Measurements from ENCODE around the gene SARNP. TPM values are rescaled to one million over a fixed set of nuclear protein-coding genes. Genes with fewer than 3 reads are reported as not detected.

Gene SARNP
- total and polyA plus RNA-seq, 4 donors, result 19.1 to 34.2 (median 25.6) TPM

DNA sequence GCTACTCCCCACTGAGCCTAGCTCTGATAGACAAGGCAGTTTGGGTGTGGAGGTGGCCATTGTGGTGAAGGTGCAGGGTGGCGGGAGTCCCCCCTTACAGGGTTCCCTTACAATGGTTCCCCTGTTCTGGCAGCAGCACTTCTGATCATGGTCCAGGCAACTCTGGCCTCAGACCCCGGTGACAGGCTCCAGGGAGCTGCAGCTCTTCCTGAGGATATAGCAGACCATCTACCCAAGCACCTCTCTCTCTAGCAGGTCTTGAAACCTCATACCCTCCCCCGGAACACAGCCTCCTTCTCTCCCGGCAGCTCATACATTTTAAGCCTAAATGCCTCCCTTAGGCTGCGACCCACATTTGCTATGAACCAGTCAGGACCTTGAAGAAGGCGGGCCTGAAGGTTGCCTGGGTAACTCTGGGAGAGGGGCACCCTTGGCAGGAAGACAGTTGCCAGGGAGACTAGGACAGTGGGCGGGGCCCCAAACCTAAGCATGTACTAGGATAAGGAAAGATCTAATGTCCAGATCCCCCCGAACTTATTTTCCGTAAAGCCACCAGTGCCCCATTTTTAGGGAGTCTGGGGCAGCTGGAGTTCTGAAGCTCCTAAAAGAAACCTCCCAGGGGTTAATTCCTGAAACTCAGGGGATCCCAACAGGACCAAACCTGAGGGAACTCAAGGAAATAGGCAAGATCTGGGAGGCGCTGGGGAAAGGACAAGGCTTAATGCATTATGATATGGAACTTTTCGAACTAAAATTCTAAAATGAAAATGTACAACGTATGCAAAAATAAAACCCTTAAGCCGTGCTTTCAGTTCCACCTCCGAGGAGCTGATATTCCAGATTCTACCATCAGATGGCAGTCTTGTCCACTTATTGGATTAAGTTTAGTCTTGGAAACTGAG is 79.2 kb downstream of the SARNP start:
- Histone ChIP-seq H3K9ac (ENCODE audit: low read depth in 1 of 2, low read length in 2 of 2) (peak overlapping the region; percentile 49 to 75), H3K36me3 (ENCODE audit: control insufficient read depth in 4 of 4, insufficient read depth in 3 of 4, low read depth in 1 of 4, low read length in 3 of 4) (no peaks in the 10 kb centered on the region), H3K27me3 (ENCODE audit: control insufficient read depth in 4 of 4, insufficient read depth in 4 of 4, low read length in 3 of 4) (peaks cover 0 to 5% (median 0%) of the 10 kb centered on the region in 4 donors), H3K4me3 (ENCODE audit: low read depth in 1 of 3, low read length in 3 of 3) (peak overlapping the region; percentile 40 to 47 (median 46)), H3K27ac (ENCODE audit: low read depth in 1 of 2, low read length in 2 of 2) (peak overlapping the region; percentile 27 to 68), H3K4me1 (ENCODE audit: control insufficient read depth in 4 of 4, insufficient read depth in 4 of 4, low read length in 3 of 4) (peaks cover 0 to 17% (median 10%) of the 10 kb centered on the region in 4 donors), H3K9me3 (ENCODE audit: control insufficient read depth in 4 of 4, low read length in 3 of 4) (no peaks in the 10 kb centered on the region)
- peak; percentile 75 for DNase-seq (ENCODE audit: low spot score)
- peak; percentile 91 to 93 for TF ChIP-seq RAD21 (IDR thresholded peaks at IDR 0.05)
- TF ChIP-seq TAF1 (conservative IDR thresholded peaks at IDR 0.05), result no peak
- TF ChIP-seq, protein P1, sequence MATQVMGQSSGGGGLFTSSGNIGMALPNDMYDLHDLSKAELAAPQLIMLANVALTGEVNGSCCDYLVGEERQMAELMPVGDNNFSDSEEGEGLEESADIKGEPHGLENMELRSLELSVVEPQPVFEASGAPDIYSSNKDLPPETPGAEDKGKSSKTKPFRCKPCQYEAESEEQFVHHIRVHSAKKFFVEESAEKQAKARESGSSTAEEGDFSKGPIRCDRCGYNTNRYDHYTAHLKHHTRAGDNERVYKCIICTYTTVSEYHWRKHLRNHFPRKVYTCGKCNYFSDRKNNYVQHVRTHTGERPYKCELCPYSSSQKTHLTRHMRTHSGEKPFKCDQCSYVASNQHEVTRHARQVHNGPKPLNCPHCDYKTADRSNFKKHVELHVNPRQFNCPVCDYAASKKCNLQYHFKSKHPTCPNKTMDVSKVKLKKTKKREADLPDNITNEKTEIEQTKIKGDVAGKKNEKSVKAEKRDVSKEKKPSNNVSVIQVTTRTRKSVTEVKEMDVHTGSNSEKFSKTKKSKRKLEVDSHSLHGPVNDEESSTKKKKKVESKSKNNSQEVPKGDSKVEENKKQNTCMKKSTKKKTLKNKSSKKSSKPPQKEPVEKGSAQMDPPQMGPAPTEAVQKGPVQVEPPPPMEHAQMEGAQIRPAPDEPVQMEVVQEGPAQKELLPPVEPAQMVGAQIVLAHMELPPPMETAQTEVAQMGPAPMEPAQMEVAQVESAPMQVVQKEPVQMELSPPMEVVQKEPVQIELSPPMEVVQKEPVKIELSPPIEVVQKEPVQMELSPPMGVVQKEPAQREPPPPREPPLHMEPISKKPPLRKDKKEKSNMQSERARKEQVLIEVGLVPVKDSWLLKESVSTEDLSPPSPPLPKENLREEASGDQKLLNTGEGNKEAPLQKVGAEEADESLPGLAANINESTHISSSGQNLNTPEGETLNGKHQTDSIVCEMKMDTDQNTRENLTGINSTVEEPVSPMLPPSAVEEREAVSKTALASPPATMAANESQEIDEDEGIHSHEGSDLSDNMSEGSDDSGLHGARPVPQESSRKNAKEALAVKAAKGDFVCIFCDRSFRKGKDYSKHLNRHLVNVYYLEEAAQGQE (IDR thresholded peaks at IDR 0.05), result no peak
- peak; percentile 97 for TF ChIP-seq CTCF (IDR thresholded peaks at IDR 0.05; ENCODE audit: low read depth, low read length, missing input control)
- peak; percentile 7 for TF ChIP-seq SP1 (IDR thresholded peaks at IDR 0.05)
- WGBS, result 9% methylated on average over 14 of the region's 14 CpGs

DNA sequence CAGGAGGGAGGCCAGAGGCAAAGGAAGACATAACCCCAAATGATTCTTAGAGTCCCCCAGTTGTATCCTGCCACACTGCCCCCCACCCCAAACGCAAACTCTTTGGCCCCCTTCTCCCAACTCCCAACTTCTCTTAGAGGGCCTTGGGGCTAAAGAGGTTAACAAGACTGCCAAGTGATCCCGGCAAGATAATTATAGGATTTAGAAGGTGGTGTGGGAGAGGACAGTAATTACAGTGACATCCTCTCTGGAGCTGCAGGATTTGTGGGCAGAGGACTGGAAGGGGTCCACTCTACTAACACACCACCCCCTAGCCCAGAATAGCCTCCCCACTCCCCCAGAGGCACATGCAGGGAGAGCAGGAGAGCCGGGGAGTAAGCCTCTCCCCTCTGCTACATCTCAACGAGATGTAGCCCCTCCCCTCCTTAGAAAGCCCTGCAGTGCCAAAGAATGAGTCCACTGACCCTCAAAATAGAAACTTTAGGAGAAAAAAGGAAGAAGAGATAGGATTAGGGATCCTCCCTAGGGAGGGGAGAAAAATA is 79.9 kb downstream of the SARNP start:
- DNase-seq (ENCODE audit: low spot score), result no peak
- 30% methylated on average over 4 of the region's 4 CpGs for WGBS
- peak overlapping the region; percentile 9 to 68 for H3K27ac ChIP-seq (ENCODE audit: low read depth in 1 of 2, low read length in 2 of 2)

More for the DNA sequence above, 79.9 kb downstream of the SARNP start:
- H3K36me3 ChIP-seq (ENCODE audit: control insufficient read depth in 4 of 4, insufficient read depth in 3 of 4, low read depth in 1 of 4, low read length in 3 of 4), result no peaks in the 10 kb centered on the region
- peaks cover 0 to 5% (median 0%) of the 10 kb centered on the region in 4 donors for H3K27me3 ChIP-seq (ENCODE audit: control insufficient read depth in 4 of 4, insufficient read depth in 4 of 4, low read length in 3 of 4)
- H3K4me3 ChIP-seq (ENCODE audit: low read depth in 1 of 3, low read length in 3 of 3), result no peak overlapping the region
- no peak for TF ChIP-seq HNF4G (IDR thresholded peaks at IDR 0.05)
- TF ChIP-seq, protein P2, sequence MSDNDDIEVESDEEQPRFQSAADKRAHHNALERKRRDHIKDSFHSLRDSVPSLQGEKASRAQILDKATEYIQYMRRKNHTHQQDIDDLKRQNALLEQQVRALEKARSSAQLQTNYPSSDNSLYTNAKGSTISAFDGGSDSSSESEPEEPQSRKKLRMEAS (IDR thresholded peaks at IDR 0.05), result no peak
- TF ChIP-seq YY1 (IDR thresholded peaks at IDR 0.05), result no peak
- TF ChIP-seq NR2F2 (IDR thresholded peaks at IDR 0.05), result no peak
- TF ChIP-seq HNF4A (conservative IDR thresholded peaks at IDR 0.05), result no peak
- TF ChIP-seq, protein P1 (IDR thresholded peaks at IDR 0.05), result no peak
- no peak for TF ChIP-seq RAD21 (IDR thresholded peaks at IDR 0.05)
- no peak for TF ChIP-seq ZBTB33 (IDR thresholded peaks at IDR 0.05)
- TF ChIP-seq RXRA (IDR thresholded peaks at IDR 0.05), result no peak
- no peak for TF ChIP-seq JUND (IDR thresholded peaks at IDR 0.05)
- TF ChIP-seq CTCF (IDR thresholded peaks at IDR 0.05; ENCODE audit: low read depth, low read length, missing input control), result no peak
- no peaks in the 10 kb centered on the region for H3K9me3 ChIP-seq (ENCODE audit: control insufficient read depth in 4 of 4, low read length in 3 of 4)
- no peak overlapping the region for H3K9ac ChIP-seq (ENCODE audit: low read depth in 1 of 2, low read length in 2 of 2)
- peaks cover 0 to 16% (median 10%) of the 10 kb centered on the region in 4 donors for H3K4me1 ChIP-seq (ENCODE audit: control insufficient read depth in 4 of 4, insufficient read depth in 4 of 4, low read length in 3 of 4)
